GM18951 (cell line): ENCODE results near the gene IQGAP2.

ENCODE experiments used
- POLR2A ChIP-seq: IDR thresholded peaks from 4 replicates; pipeline ENCODE4 v1.6.1; 2011; ENCODE audit warnings: mild to moderate bottlenecking; ENCODE audit not compliant: insufficient read length, insufficient read depth; ENCODE audit errors: extremely low read depth
- in situ Hi-C: fragments of 300-500 bp; cut with MboI; formaldehyde crosslinking; loops from one replicate; pipeline ENCODE4 v1.12.0; 2022; ENCODE audit warnings: low sequenced_read_pairs, mixed read lengths, inconsistent platforms; ENCODE audit not compliant: unreplicated experiment

IQGAP2 gene

DNA sequence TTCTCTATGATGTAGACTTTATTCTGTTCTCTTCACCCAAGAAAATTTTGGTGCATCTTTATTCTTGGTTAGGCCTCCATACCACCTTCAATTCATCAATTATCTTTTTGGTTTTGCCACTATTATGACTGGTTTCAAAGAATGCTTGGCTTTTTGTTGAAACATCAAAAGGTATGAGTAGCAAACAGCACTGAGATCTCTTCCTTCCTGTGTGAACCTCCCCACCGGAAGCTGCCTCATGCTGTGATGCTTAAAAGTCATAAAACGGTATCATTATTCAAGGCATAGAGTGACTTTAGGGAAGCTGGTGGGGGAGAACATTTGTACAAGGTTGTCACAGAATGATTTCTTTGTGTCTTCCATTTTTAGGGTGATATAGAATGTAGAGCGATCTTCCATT is 70.6 kb downstream of the IQGAP2 start:
- in situ Hi-C loops = no loop called here
- no peak for TF ChIP-seq POLR2A

DNA sequence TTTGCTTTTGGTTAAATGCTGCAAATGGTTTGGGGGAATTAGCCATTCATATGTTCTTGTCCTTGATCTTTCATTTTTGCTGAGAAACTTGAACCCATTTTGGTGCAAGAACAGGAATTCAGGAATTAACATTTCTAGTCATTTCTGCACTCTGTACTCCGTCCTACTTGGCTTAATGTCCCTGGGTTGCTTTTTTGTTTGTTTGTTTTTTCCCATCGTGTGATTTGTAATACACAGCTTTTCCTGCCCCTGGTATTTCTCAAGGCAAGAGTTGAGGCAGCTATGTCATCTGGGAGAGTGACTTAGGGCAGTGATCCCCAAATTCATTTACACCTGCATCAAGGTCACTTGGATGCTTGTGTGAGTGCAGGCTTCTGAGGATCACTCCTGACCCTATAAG is 71.3 kb downstream of the IQGAP2 start:
- in situ Hi-C loops = no loop called here
- no peak for TF ChIP-seq POLR2A

DNA sequence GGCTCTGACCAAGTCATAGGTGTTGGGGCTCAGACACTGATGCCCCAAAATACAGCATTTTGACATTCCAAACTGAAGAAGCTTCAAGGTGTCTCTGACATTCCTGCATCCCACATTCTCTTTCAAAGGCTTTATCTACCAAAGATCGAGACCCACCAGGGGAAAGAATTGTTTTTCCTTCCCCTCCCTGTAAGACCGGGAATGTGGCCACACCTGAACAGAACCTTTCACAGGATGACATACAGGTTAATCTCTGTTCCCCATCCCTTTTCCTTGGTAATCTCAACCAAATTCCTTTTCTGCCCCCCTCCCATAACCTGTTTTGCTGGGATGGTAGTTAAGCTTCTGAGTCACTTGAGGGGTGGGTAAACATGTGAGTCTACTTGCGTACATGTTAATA is 72.3 kb downstream of the IQGAP2 start:
- no peak for TF ChIP-seq POLR2A
- in situ Hi-C loops = no loop called here

DNA sequence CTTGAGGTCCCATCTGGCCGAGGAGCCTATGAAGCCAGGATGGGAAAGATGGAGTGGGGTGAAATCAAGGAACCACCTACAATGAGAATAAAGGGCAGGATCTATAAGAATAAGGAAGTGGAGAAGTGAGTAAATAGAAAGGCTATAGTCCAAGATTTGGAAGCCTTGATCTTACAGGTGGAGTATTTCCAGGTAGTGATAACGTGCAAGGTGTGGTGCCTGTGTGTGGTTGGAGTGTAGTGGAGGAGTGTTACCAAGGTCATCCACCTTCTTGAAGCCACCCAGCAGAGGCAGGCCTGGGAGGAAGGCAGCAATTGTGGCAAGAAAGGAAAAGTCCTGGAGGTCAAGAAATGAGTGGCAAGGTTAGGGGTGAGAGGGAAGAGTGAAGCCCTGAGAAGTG is 72.9 kb downstream of the IQGAP2 start:
- TF ChIP-seq POLR2A = no peak
- in situ Hi-C loops = no loop called here

DNA sequence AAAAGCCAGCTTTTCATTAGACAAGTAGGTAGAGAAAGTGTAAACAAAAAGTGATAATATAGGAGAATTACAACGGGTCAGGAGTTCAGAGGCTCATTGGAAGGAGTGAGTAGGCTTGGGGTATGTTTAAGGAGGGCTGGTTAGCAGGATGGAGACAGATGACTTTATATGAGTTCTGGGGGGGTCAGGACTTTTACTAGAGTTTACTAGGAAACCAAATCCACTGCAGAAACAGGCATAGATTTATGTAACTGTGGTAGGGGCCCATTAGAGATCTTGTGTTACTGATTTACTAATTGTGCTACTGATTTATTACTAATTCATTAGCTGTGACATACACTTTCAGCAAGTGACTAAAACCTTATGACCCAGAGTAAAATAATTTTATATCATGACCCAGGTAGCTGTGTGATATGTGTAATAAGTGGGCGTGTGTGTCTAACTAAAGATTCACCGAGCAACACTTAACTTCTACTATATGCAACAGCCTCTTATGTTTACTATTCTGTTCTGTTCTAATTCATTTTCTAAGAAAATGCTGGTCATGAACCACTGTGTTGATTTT is 73.5 kb downstream of the IQGAP2 start:
- in situ Hi-C loops = no loop called here
- TF ChIP-seq POLR2A = no peak

DNA sequence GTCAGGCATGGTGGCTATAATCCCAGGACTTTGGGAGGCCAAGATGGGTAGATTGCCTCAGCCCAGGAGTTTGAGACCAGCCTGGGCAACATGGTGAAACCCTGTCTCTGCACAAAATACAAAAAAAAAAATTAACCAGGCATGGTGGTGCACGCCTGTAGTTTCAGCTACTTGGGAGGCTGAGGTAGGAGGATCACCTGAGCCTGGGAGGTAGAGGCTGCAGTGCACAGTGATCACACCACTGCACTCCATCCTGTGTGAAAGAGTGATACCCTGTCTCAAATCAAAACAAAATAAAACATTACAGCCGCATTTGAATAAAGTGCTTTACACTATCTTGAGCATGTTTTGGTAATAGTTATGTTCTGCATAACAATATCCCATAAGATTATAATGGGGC is 74.0 kb downstream of the IQGAP2 start:
- in situ Hi-C loops = no loop called here

DNA sequence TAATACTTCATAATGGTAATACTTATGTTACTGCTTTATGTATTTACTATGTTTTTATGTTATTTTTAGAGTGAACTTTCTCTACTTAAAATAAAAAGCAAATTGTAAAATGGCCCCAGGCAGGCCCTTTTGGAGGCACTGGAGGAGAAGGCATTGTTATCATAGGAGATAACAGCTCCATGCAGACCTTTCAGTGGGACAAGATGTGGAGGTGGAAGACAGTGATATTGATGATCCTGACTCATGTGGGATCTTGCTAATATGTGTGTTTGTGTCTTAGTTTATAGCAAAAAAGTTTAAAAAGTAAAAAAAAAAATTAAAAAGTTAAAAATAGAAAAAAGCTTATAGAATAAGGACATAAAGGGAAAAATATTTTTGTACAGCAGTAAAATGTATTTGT is 74.5 kb downstream of the IQGAP2 start:
- in situ Hi-C loops = no loop called here
- TF ChIP-seq POLR2A = no peak

More for the DNA sequence above, 74.0 kb downstream of the IQGAP2 start:
- no peak for TF ChIP-seq POLR2A

DNA sequence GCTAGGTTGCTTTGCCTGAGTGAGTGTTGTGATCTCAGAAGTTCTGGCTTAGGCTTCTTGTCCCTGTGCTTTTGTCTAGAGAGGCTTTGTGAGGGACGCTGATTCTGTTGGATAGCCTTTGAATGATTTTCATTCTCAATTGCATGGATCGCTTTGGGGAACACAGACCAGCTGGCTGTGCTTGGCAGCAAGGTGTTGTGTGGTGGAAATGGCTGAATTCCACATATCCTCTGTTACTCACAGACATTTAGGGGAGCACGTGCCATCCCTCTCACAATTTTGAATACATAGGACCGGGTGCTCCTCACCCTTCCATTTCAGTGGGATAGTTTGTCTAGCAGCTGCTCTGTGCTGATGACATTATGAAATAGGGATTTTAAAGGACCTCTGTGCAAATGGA is 76.2 kb downstream of the IQGAP2 start:
- in situ Hi-C loops = no loop called here
- TF ChIP-seq POLR2A = no peak

DNA sequence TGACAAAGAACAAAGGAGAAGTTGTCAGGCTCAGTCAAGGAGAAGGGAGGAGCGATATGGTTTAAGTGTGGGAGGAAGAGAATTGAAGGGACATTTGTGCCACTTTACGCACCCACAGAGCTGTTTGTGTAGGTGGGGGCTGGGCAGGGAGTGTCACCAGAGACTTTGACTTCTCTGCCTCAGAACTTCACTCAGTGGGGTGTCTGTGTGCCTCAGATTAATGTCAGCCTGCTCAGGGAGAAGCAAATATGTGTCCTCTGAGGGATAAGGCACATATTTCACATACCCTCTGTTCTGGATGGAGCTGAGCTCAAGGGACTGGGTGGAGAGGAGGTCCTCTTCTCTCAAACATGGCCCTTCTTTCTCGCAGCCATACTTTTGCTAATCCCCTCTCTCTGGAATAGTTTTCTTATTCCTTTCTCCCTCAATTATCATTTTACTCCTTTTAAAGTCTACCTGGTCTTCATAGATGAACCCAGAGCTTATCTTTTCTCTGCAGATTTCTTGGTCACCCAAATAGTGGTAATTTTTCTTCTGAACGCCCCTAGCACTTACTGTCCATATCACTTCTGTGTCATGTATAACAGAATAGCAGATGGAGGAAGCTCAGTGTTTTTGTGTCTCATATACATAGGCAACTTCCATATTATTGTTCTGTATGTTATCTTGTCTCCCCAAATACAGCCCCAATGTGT is 77.0 kb downstream of the IQGAP2 start:
- in situ Hi-C loops = no loop called here
- TF ChIP-seq POLR2A = no peak

DNA sequence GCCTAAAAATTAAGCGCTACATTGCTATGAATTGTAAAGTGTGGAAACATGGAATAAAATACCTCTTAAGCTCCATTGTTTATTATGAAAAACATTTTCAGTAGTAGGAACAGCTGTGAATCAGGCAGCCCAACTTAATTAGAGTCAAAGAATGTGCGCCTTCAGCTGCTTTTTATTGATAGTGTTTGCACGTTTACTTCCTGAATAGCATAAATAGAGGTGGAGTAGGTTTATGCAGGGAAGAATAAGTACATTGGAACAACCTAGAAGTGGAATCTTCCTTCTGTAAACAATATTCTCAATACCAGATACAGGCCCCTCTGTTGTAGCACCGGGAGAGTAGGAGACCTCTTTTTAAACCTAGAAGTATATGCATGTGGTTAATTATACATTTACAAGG is 79.9 kb downstream of the IQGAP2 start:
- in situ Hi-C loops = no loop called here
- TF ChIP-seq POLR2A = no peak

DNA sequence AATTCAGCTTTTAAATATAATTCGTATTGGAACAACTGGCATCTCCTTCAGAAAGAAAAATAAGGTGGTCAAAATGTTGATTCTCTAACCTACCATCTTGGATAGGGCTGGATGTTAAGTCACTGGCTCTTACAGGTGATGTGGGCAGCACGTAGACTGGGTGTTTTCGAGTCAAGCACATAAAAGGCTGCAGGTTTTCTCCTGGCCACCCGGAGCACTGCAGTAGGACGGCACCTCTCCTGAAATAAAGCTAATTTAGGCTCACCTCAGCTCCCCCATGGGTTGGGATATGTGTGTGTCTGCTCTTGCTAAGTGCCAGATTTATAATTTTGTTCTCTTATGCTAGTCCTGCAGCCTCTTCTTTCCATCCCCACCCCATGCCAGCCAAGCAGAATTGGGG is 80.3 kb downstream of the IQGAP2 start:
- in situ Hi-C loops = no loop called here

DNA sequence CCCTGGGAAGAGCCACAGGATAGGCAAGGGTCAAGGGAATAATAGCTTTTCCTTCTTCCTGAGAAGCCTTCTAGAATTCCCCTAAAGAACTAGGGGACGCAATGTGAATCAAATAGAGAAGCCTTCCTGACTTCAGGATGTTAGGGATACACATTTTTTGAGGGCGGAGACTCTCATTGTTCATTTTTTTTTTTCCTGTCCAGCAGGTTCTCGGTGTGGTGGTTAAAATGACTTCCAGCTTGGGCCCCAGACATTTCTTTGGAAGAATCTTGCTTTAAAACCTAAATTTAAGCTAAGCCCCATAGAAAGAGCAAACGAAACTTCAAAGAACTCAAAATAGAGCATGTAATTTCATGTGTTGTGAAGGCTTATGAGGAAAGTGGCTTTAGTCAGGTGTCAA is 80.8 kb downstream of the IQGAP2 start:
- no peak for TF ChIP-seq POLR2A
- in situ Hi-C loops = no loop called here

More for the DNA sequence above, 80.3 kb downstream of the IQGAP2 start:
- no peak for TF ChIP-seq POLR2A

DNA sequence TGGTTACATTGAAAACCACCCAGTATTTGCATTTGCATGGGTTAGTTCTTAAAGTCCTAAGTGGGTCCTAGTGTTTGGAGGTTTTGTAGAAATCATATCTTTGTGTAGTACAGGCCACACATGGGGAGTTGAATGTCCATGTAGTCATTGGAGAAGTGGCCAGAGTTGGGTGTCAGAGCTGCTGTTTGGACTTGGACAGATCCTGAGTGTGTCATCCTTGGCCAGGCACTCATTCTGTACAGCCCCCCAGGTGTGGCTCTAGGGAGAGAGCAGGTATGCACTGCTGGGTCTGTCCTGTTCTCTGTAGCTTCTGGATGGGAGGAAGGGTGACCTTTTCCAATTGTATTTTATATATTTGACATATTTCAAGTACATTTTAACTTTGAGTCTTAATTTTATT is 82.4 kb downstream of the IQGAP2 start:
- in situ Hi-C loops = no loop called here
- no peak for TF ChIP-seq POLR2A

DNA sequence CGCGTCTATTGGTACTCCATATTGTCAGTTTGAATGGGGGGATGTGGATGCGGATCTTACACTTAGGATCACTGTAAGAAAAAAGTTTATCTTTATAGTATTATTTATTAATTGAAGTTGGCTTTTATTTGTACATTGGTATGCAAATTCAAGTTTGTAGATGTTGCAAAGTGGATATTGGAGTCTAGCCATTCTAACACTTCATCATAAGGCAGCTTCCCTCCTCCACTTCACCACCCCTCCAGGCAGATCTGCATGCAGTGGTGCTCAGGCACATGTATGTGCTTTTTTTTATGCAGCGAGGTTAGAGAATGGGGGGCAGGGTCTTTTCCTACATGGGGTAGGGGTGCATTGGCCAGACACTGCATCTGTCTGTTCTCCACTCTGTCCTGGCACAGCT is 84.3 kb downstream of the IQGAP2 start:
- no peak for TF ChIP-seq POLR2A
- in situ Hi-C loops = no loop called here
